ENCODE data around the gene WHRN.

WHRN gene

DNA sequence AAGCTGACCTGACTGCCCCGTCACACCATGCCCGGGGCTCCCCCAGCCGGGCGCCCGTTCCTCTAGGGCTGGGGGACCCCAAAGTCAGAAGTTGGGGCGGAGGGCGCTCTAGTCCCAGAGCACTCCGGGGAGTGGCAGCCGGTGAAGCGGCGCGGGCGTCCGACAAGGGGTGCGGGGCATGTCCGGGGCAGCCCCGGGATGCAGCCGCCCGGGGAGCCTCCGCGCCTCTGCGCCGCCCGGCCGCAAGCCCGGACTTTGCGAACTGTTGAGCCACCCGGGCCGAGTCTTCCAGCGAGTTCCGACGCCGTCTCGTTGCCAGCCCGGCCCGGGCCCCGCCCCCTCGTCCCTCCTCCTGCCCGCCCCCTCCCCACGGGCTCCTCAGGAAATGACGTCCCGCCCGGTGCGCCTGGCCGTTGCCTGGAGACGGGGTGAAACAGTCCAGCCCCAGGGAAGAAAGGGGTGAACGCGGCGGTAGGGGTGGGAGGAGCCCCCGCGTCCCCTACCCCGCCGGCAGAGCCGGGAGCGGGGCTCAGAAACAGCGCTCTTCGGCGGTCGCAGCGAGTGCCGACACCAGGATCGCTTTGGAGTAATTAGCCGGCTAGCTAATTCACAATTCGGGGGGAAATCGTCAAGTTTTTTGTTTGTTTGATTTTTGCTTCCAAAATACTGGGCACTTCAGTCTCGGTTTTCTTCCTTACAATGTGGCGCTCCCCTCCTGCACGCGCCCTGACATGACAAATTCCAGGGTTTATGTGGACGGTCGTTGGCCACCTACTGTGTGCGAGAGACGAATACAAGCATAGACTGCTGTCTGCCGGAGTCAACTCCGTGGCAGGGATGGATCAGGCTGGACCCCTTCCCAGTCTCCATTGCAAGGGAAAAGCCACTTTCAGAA lies at the start of gene WHRN:
Gene WHRN, minus strand, starts transcription at position 287 of the 895 bp plus-strand sequence. CDS start 672 bp downstream, outside the sequence.
- peak; percentile 63 for DNase-seq

DNA sequence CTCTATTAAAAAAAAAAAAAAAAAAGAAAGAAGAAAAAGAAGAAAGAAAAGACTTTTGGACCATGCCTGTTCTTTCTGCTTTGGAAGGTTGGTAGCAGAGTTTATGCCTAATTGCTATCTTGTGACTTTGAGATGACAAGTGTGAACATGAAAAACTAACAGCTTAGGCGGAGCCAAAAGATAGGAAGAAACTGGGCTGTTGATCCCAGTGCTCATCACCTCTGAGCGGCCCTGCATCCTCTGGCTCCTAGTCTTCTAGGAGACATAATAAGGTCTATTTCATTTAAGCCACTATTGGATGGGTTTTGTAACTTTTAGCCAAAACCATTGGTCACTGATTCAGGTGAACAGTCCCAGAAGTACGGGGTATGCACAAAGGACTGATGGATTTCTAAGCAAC lies 47.9 kb upstream of the WHRN start:
- no peak for DNase-seq

DNA sequence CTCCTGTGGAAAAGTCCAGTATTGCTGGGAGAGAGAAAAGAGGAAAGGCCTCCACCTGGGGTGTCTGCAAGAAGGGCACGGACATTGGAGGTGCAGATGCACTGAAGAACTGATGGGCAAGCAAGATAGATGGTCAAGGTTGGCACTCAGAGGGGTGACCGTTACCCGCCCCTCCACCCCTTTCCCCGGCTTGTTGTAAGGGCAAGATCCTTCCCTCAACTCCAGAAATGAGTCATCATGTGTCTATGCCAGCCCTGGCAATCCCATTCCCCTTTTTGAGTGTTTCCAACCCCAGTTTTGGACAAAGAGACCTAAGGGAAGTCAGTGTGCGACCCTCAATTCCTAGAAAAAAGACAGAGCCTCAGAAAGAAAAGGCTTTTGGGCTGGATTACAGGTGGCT lies 47.4 kb upstream of the WHRN start:
- DNase-seq: no peak

DNA sequence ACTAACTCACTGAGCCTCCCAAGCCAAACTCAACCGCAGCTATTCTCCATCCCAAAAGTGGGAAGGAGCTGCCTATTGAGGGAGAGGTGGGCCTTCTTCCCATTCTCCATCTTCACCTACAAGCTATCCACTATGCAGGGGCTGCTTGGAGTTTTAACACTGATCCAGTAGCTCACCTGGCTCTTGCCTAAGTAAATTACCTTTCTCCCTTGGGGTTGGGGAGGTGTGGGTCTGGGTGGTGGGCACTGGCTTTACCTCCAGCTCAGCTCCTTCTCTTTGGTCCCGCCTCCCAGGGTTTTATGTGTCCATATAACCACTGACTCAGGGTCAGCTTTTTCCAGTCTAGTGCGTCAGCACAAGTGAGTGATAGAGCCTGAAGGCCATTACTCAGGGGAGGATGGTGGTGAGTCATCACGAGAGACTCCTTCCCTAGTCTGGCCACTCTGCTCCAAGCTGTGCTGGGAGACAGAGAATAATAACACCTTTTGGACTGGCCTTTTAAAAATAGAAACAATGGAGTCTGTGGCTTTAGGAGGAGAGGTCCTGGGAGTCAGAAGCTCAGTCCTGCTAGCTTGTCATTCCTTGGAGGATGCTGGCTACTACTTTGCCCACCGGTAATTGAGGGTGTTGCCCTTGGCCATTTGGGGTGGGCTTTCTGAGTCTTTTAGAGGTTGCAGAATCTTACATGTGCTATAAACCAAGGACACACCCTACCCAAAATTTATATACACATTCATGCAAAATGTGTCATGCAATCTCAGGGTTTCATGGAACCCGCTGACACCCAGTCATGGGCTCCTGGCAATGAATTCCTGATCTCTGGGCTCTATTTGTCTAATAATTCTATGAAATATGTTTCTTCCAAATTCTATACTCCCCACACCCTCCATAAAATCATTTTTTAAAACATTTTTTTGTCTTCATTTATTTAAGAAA lies 46.7 kb upstream of the WHRN start:
- no peak for DNase-seq

DNA sequence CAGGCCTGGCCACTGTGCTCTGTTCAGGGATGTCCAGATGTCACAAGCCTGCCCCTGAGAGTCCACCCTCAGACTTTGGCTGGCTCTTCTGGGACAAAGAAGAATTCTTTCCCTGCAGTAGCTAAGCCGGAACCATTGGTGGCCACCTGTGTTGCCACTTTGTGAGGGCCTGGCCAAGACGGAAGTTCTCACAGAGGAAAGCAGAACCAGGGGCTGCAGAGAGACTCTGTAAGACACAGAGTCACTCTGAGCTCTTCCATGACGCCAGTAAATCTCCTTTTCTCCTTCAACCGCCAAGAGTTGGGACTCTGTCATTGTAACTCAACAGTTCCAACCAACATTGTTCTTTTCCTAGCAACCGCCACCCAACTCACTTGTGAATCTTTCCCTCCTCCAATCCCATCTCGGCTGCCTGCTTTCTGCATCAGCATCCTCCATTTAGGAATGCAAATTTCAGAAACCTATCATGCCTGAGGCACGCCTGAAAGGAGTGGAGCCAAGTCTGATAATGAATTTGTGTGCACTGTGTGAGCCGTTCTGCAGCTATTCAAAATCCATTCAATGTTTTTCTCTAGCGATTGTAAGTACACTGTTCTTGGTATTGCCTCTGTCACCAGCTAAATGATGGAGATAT lies 44.5 kb upstream of the WHRN start:
- DNase-seq: no peak

DNA sequence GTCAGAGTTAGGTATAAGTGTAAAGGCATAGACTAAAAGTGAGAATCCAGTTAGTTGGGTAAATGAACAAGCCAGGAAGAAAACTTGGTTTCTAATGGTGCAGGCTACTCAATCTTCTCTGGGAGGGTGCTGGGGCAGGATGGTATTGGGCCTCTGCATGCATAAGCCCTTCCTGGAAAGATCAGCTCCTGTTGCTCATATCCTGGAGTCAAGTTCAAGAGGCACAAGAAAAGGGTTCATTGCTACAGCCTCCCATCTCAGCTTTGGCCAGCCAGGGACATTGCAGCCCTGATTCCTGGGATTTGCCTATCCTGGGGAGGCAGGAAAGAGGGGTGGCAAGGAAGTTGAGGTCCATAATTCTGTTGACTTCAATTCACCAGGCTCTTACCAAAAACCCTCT lies 41.6 kb upstream of the WHRN start:
- no peak for DNase-seq

DNA sequence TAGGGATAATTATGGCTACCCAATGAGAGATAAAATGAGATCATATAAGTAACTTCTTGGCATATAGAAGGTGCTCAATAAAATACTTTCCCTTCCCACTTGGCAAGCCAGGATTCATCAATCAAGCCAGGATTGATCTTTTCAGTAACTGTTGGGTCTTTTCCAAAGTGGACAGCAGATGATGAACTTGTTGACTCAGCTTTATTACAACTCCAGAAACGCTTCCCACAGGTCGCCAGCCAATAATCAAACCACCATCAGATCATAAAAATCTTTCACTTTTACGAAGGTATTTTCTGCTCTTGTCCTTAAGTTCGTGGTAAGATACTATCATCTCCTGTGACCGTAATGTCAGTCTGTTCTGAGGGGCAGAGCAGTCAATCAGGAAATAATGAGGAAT lies 39.8 kb upstream of the WHRN start:
- DNase-seq: no peak

DNA sequence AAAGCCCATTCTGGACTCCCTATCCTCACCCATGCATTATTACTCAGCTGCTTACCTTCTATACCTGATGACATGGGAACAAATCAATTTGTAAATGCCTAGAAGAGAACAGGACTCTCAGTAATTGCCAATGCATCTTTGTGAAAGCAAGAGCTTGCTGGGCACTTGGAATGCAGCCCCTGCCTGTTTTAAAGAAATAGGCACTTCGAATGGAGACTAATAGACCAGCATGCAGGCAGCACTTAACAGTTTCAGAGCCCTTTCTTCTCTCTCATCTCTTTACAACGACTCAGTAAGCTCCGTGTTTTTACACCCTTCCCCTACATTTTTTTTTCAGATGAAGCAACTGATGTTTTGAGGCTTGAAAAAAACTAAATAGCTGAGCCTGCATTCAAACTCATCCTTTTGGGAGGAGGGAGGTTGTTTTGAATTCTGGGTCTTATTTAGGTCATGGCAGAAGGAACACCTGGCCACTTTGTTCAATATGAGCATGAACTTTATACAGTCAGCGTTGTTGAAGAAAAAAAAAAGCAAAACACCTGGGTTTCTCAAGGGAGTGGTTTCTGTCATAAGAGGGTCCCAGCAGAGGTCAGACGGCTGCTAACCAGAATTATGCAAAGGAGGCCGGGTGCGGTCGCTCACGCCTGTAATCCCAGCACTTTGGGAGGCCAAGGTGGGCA lies 34.6 kb upstream of the WHRN start:
- no peak for DNase-seq

DNA sequence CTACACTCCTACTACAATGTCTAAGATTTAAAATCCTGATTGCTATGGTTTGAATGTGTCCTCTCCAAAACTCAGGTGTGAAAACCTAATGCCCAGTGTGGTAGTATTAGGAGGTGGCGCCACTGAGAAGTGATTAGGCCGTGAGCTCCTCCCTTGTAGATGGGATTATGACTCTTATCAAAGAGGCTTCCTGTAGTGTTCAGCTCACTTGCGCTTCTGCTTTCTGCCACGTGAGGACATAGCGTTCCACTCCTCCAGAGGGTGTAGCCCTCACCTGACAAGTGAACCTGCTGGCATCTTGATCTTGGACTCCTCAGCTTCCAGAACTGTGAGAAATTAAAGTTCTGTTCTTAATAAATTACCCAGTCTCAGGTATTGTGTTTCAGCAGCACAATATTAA lies 33.0 kb upstream of the WHRN start:
- DNase-seq: no peak

DNA sequence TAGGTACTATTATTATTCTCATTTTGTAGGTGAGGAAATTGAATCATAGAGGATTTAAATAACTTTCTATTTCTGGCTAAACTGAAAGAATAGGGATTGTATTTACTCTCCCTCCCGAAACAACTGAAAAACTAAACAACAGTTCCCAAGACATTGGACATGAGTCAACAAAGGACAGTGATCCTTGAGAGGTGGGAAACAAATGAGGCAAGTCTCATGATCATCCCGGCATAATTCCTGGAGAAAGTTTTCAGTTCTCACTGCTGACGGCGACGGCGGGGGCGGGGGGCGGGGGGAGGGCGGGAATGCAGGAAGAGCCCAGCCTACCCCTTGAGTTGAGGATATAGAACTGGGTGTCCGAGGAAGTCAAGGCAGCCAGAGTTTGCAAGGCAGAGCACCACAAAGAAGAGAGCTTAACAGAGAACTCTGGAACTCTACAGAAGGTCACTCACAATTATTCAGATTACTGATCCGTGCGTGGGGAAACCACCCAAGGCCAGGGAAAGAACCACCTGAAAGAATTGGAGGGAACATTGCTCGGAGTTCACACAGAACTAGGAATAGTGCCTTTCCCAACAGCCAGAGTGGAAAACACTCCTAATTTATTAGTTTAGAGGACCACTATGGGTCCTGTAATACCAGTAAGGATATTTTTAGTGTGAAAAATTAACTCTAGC lies 27.4 kb upstream of the WHRN start:
- no peak for DNase-seq

DNA sequence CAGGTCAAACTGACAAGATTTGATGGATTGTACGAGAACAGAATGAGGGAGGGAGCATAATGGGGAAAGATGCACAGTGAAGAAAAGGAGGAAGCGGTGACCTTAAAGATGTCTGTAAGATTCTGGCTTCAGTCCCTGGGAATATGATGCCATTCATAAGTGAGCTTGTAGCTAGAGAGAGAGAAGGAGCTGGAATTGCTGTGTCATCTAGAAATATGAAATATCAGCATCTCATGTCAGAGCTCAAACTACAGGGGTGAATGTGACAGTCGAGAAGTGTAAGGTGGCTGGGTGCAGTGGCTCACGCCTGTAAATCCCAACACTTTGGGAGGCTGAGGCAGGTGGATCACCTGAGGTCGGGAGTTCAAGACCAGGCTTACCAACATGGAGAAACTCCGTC lies 24.0 kb upstream of the WHRN start:
- DNase-seq: no peak

DNA sequence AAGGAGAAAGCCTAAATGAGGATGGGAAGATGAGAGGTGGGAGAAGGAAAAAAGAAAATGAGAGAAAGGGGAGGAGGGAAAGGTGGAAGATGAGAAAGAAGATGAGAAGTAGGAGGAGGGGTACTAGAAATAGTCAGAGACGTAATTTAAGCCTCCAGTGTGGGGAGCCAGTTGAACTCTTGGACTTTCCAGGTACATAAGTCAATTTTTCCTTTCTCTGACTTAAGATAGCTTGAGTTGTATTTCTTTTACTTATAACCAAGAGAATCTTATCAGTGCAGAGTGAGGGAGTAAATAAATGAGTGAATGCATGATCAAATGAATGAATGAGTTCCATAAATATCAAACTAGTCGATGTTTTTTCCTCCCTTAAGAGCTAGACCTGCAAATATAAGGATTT lies 21.5 kb upstream of the WHRN start:
- no peak for DNase-seq

DNA sequence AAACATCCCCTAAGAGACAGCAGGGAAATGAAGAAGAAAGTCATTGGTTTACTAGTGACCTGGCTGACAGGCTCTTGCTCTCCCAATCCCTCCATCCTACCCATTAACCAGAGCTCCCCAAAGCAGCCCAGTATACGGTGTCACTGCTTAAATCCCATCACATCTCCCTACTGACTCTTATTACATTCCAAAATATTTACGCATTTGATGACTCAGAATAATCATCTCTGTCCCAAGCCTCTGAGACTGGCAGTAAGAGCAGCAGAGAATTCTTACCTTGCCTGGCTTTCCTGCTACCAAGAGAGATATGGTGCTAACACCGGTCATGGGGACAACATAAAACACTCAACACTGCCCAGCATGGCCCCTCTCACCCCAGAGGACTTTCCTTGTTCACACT lies 20.2 kb upstream of the WHRN start:
- DNase-seq: no peak

DNA sequence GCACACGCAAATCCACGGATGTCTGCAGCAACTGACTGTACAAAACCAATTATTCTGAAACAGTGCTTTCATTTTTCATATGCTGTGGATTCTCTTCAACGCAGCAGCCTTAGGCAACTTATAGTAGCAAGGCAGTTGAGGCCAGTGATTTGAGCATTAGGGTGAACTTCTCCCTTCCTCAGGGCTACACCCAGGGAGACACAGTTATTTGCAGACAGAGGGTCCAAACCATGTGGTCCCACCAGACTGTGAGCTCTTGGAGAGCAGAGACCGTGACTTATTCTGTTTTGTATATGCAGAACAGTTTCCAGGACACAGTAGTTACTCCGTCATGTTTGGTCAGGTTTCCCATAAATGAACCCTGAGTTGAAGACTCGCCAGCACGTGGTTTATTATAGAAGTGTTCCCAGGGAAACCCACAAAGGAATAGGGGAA lies 19.0 kb upstream of the WHRN start:
- DNase-seq: no peak

DNA sequence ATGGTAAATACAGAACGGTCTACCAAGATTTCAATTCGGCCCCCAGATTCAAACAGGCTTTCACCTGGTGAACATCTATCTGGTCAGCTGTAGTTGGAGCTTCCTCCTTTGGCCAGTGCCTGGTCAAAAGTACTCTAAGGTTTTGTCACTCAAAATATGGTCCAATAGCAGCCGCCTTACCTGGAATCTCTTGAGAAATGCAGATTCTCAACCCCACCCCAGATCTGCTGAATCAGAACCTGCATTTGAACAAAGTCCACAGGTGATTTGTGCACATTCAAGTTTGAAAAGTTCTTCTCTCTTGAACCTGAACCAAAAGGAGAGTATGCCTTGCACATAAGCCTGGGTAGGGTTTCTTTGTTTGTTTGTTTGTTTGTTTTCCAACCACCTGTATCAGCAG lies 17.6 kb upstream of the WHRN start:
- no peak for DNase-seq

DNA sequence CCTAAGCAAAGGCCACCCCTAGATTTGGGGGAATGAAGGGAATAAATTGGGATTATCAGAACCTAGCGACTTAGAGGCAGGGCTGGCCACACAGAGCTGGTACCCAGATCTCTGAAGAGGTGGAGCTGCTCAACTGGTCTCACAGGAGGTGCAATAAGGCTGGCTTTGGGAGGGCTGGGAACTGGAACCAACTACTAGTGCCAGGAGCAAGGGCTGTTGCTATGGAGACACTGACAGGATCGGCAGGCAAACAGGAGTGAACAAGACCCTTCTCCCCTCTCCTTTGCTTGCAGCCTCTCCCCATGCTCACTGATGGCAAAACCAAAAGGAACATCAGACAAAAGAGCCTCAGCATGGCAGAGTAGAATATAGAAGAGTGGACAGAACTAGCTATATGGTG lies 17.0 kb upstream of the WHRN start:
- DNase-seq: no peak

DNA sequence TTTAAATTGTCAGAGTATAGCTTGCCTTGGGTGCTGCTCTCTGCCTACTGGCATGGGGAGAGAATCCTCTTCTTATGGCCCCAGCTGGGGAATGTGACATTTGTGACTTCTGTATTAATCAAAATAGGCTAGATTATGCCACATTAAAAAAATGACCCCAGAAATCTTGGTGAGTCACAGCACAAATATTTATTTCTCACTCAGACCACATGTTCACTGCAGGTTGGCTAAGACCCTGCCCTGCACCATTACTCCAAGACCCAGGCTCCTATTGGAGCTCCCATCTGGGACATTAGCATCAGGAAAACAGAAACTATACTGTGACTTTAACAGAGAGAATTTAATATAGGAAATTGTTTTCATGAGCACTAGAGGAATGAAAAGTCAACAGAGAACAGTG lies 16.6 kb upstream of the WHRN start:
- DNase-seq: no peak

DNA sequence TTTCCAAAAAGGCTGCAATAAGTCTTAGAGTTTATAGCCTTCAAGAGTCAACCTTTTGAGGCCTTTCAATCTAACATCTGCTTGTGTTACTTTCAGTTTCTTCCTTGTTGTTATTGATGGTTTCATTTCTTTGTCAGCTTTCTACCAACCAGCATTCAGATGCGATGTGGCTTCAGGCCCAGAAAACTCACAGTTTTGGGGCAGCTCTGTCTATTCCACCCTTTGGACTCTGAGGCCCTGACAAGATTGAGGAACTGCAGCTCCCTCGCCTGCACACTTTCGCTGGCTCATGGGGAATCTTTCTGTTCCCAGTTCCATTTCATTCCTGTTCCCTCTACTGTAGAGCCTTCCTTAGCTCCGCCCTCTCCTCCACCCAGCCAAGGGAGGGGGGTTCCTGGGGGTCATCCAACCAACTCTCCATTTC lies 13.3 kb upstream of the WHRN start:
- DNase-seq: no peak

DNA sequence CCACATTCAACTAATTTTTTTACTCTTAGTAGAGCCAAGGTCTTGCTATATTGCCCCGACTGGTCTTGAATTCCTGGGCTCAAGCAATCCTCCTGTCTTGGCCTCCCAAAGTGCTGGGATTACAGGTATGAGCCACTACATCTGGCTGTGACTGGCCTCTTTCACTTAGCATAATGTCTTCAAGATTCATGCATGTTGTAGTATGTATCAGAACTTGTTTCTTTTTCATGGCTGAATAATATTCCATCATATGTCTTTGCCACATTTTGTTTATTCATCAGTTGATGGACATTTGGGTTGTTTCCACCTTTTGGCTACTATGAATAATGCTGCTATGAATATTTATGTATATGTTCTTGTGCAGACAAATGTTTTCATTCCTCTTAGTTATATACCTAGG lies 12.8 kb upstream of the WHRN start:
- DNase-seq: no peak

DNA sequence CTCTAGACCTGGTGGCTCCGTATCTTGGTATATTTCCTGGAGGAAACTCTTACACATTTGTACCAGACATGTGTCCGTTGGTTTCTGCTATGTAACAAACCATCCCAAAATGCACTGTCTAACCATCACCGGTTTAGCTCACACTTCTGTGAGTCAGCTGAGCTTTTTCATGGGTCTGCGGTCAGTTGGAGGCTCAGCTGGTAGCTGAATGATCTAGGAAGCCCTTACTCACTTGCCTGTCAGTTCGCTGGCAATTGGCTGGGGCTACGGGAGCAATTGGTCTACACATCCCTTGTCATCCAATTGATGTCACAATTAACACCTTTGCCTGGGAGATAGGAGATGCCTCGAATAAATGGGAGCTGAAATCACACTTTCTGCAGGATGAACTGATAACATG lies 11.6 kb upstream of the WHRN start:
- no peak for DNase-seq

DNA sequence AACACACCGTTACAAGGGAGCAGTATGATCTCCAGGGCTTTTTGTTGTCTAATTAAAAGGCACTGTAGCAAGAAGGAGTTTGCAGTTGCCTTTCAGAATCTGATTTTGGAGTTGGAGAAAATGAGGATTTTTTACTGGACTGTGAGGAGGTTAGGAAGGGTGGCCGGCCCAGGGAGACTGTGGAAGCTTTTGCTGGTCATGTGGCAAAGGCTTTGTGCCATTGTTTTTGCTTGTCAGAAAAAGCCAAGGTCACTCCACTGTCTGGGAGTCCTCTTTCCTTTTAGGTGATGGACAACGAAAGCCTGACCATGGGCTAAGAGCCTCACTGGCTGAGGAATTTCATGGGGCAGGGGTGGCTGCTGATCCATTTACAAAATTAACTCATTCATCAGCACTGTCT lies 10.3 kb upstream of the WHRN start:
- DNase-seq: no peak

DNA sequence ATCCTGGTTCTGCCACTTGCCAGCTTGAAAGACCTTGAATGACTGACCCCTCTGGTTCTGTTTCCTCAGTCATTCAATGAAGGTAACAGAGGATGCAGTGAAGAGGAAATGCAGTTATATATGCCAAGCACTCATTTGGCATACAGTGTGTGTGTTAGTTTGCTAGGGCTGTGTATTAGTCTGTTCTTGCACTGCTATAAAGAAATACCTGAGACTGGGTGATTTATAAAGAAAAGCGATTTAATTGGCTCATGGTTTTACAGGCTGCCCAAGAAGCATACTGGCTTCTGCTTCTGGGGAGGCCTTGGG lies 8.6 kb upstream of the WHRN start:
- no peak for DNase-seq

Measured in NCI-H526 treated with DMSO at 0.1 percent for 48 hours (cell line).